GM19043 (cell line): ENCODE data around the gene BARX2.

Experiments used
- ATAC-seq: cut with Tn5 transposase; IDR thresholded peaks from one replicate; pipeline ENCODE4 v1.9.1; 2021; ENCODE audit warnings: low read depth; ENCODE audit not compliant: unreplicated experiment

BARX2 gene

GRCh38 chr11:129435499-129436245, 60.0 kb downstream of the BARX2 start:
- no peak for ATAC-seq

- ATAC-seq: no peak
These were observed 60.9 kb downstream of the BARX2 start for GRCh38 chr11:129436573-129436972.

GRCh38 chr11:129440028-129440713, 64.5 kb downstream of the BARX2 start:
- ATAC-seq: no peak

DNA sequence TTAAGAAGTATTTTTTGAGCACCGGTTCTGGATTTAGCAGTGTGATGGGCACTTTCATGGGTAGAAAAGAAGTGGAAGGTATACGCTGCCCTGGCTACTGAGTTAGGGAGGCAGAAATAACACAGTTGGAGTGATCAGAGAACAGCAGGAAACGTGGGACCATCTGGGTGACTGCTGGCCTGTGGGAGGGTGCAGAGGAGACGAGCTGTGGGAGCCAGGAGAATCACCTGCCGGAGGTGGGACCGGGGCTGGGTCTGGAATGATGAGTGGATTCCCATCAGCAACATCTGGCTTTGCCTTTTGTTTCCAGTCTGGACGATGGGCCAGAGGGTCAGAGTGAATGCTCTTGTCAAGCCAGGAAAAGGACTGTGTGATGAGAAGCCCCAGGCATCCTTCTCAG, 66.5 kb downstream of the BARX2 start:
- ATAC-seq: no peak

- ATAC-seq: no peak
These were observed 67.6 kb downstream of the BARX2 start for GRCh38 chr11:129443276-129443675.

DNA sequence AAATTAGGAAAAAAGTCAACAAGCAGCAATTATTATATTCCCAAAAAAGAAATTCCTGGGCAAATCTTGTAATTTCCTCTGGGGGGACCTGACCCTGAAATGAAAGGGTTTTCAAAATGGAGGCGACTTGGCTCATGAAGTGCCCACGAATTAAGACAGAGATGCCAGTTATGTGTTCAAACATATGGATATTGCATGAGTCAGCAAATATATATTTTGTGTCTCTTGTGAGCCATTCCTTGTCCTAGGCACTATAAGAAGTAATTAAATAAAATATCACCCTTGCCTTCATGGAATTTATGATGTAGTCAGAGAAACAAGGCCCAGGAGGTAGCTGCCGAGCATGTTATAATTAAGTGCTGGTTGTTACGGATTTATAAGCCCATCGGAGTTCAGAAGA, 68.6 kb downstream of the BARX2 start:
- ATAC-seq: no peak

DNA sequence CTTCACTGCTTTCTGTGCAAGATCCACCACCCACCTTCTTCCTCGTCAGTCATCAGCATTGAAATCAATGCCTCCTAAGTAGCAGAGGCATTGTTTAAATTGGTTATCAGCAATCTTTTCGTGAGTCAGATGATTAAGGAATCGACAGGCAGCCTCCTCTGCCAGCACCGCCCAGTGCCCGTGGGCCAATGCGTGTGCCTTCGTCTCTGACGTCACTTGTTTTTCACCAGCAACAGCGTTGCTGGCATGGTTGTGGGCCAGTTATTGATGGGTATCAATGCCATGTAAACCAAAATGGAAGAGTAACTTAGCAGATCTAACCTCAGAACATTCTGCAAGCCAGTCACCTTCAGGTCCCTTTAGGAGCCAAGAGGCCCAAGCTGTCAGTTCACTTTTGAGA, 69.6 kb downstream of the BARX2 start:
- no peak for ATAC-seq

DNA sequence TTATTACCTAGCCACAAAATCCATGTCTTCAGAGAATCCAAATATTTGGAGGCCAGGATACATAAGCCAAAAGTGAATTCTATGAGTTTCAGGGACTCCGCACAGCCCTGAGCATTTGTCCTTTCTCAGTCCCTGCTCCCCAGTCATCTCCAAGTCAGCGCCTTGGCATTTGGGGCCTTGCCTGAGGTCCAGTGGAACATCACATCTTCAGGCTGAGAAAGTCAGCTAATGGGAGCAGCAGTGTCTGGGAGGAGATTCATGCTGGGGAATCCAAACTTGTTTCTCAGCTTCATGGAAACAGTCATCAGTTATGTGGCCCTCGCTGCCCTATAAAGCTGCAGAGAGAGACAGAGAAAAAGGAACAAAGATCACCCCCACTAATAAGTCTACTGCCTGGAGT, 70.9 kb downstream of the BARX2 start:
- ATAC-seq: no peak

GRCh38 chr11:129447654-129448239, 72.1 kb downstream of the BARX2 start:
- no peak for ATAC-seq

GRCh38 chr11:129451524-129451923, 75.9 kb downstream of the BARX2 start:
- ATAC-seq: no peak

GRCh38 chr11:129453293-129453721, 77.7 kb downstream of the BARX2 start:
- ATAC-seq: no peak

- ATAC-seq: no peak
These were observed 79.5 kb downstream of the BARX2 start for GRCh38 chr11:129455101-129455500.

DNA sequence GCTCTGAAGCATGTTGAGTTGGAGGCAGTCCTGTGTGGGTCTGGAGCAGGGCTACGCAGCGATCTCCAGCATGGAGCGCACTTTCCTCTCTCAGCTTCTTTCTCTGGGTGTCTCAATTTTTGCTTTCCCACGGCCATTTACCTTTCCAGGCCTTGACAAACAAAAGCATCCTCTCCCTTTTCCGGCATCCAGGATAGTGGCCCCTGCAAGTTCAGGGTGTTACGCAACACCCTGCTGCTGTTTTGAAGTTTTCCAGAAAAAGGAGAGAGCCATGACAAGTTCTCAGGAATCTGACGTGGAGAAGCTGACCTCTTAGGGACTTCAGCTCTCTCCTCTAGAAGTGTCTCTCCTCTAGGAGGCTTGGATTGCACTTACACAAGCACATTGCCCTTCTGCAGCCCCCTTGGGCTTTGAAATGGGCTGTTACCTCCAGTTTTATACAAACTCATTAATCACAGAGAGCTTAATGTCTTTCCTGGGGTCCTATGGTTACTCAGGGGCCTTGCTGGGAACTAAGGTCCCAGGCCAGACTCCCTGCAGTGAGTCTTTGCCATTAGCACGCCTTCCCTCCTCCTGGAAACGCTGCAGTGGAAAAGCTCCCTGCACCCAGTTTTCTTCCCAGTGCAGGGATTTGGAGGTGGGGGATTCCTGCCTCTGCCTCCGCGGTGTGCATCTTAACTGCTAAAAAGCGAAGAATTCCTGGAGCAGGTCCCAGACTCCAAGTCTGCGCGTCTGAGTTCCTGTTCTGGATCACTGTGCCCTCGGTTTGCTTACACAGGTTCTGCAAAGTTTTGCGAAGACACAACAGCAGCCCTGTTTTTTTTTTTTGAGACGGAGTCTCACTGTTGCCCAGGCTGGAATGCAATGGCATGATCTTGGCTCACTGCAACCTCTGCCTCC, 80.4 kb downstream of the BARX2 start:
- ATAC-seq: no peak

DNA sequence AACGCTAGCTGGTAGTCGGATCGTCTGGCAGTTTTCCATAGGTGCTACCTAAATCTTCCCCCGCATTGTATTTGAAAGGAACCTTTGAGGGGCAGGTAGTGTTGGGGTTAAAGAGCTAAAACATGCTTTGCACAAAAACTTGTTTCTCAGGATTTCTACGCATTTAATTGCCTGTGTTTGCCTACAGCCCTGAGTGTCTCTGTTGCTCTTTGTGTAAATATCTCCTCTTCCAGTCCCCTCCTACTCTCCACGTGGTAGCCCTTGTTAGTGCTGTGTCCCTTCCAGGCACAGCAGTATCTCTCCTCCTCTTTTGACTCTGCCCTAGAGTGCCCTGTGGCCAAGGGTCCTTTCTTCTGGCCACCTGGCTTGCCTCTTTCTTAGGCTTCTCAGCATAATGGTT, 81.7 kb downstream of the BARX2 start:
- ATAC-seq: no peak

GRCh38 chr11:129458278-129458677, 82.6 kb downstream of the BARX2 start:
- ATAC-seq: no peak

DNA sequence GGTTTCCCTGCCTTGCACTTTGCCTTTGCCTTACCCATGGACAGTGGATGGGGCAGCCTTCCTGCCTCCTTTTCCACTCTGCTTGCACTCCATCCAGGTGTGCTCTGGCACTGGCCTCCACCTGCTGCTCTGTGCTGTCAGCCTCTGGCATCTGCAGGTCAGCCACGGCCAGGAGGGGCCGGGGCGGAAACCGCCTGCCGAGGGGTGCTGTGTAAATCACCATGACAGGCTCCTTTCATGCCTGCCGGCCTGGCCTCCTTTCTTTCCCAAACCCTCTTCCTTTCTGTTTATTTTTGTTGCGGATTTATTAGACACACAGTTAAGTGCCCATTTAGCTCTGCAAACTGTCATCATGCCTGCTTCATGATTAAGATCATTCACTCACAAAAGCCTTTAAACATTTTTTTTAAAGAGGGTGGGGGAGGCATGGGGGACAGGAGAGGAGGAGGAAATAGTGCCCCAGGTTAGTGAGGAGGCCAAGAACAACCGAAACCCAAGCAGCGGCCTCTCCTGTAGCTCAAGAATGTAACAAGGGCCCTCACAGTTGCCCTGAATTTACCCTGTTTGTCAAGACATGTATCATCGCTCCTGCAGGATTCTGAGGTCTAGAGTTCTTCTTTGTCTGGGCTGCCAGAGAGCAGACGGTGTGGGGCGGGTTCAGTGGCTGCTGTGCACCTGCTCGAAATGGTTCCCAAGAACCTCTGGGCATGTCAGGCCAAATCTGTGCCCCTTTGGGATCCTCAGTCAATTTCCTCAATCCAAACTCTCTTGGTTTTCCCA, 83.3 kb downstream of the BARX2 start:
- ATAC-seq: no peak

- ATAC-seq: no peak
These were observed 85.1 kb downstream of the BARX2 start for GRCh38 chr11:129460714-129461113.

- no peak for ATAC-seq
These were observed 108.4 kb downstream of the BARX2 start for GRCh38 chr11:129484068-129484467.

DNA sequence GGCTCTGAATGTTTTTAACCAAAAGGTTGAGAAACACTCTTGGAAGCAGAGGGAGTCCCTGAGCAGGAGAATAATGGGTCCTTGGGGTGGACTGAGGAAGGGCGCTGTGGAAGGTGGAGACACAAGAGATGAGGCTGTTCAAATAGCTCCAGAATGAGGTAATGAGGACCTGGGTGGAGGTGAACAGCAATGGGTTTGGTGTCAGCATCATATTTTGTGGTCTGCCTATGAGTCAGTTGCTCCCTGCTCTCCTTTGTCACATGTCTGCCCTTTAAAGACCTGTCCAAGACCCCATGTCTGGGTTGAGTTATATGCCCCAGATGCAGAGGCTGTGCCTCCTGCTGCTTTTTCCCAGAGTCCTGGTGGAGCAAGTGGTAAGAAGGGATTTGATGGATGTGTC, 113.6 kb downstream of the BARX2 start:
- no peak for ATAC-seq

- no peak for ATAC-seq
These were observed 114.4 kb downstream of the BARX2 start for GRCh38 chr11:129490004-129490403.
